ENCODE measurements around the gene SGMS1.
A peak's percentile ranks its signal among the peaks of the same experiment; 100 is the strongest.

Gene SGMS1

DNA sequence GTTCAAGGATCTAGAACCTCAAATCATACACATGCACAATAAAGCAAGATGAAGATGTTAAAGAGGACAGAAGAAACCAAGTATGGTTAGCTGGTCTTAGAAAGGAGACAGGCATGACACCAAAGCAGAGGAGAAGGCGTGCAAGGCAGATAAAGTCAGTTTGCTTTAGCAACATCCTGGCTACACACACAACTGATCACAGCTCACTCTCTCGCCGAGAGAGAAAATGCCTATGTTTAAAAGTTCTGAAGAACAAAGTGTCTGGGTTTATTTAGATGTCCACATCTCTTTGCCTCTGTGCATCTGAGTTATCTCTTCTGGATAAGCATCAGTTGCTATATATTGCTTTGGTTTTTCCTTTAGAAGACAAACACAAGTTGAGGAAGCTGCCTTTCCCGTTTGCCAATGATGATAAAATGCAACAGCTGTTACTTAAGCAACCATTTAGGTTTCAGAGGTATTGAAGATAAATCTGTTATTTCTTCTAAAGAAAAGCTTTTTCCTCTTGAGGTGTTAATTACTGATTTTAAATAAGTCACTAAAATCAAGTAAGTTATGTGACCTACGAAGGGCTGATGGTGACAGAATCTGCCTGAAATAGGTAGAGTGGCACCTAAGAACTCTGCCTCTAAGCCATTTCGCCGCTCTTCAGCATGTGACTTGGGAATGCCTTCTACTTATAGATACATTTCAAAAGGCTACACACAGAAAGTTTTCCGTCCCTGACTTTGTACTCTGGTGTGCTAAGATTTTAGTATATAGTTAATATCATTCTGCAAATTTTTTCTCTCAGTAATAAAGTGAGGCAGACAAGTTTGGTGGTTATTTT lies 226.2 kb downstream of the SGMS1 start:
- DNase-seq (ENCODE audit: low spot score): no peak

DNA sequence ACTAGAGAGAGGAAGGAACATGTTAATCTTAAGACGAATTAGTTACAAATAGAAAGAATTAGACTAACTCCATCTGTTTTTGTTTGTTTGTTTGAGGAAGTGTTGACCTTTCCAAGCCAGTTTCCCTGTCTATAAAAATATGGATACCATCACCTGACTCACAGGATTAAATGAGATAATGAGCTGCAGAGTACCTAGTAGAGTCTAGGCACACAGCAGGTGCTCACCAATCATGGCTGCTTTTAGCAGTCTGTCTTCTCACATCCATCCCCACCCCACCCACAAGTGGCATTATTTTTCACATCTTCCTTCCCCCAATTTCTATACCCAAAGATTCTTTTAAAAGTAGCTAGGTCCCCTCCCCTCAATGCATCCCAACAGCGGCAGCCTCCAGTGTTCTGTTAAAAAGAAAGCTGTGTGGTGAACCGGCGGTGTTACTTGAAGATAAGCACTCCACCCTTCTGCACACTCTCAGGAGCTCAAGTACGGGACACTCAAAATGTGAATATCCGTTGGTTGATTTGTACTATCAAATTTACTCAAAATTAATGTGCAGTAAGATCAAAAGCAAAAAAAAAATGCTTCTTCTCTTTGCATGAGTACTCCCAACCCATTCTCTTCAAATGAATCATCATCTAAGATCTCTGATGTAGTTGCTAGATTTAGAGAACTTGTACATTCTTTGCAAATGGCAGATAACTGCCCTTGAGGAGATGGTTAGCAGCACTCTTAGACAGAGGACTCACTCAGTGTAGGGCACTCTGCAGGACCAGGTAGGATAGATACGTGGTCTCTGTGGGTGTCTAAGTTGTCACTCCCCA lies 227.1 kb downstream of the SGMS1 start:
- no peak for DNase-seq (ENCODE audit: low spot score)

DNA sequence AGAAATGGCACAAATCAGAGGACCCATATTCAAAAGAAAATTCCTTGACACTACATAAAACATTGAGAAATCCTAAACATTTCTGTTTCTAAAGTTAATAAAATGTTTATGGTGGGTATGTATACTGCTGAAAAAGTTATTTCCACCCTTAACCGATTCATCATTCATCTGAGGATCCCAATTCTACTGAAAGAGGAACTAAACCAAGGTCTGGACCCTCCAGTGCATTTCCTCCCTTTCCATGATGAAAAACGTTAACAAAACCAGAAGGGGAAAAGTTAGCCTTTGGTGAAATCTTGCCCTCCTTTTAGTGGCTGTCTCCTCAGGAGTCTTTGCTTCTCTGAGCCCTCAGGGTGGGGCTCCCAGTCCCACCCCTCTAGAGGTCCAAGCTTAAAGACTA lies 227.9 kb downstream of the SGMS1 start:
- no peak for DNase-seq (ENCODE audit: low spot score)

DNA sequence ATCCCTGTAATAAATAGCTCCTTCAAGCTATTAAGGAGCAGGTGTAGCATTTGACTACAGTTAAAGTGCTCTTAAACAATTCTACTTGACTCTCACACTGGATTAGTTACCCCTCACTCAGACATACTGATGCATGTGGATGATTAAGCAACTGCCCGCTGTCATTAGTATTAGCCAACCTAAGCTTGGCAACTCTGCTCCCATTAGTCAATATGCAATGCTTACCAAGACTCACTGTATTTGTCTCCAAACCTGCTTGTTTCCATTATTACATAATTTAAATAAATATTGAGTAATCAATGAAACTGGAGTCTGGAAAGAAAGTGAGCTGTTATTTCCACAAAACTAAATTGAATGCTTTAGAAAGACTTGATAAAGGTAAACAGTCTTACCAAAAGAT lies 228.5 kb downstream of the SGMS1 start:
- no peak for DNase-seq (ENCODE audit: low spot score)

DNA sequence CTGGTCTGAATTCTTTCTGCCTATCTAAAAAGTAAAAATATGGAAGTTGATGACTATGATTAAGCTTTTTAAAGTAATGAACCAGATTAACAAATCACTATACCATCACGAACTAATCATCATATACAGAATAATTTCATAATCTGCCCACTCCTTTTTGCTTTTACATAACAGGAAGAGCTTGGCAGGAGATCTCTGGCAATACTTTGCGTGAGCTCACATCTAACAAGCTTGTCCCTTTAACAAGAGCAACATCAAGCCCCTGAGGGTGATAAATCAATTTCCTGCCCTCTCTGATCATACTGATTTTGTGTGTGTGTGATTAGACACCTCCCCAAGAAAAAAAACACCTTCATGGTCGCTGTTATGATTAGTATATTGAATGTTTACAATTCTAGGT lies 228.9 kb downstream of the SGMS1 start:
- DNase-seq (ENCODE audit: low spot score): no peak

DNA sequence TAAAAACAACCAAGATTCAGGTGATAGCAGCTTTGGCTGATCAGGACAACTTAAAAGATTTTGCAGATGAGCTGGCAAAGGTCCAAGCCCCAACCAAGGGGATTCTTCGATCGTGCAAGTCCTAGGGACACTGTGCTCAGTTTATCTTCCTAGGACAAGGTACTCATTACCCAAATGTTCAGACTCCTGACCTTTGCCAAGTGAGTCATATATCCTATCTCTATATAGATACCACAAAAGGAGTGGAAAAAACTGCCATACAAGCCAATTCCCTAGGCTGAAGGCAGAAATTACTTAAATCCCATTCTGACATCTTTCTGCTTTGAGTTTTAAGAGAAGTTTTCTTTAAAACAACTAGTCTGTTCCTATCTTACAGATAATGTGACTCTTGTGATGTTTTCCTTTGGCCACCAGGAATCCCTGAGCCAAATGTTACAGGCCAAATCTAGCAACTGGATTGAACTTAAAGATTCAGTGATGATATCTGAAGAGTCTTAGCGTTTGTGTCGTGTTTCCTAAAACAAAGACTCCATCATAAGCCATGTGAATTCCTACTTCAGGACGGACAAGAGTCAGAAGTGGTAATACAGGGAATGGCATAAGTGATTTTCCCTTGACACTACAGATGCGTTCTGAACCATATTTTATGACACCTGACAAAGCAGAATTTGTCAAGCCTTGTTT lies 229.8 kb downstream of the SGMS1 start:
- DNase-seq (ENCODE audit: low spot score): no peak

DNA sequence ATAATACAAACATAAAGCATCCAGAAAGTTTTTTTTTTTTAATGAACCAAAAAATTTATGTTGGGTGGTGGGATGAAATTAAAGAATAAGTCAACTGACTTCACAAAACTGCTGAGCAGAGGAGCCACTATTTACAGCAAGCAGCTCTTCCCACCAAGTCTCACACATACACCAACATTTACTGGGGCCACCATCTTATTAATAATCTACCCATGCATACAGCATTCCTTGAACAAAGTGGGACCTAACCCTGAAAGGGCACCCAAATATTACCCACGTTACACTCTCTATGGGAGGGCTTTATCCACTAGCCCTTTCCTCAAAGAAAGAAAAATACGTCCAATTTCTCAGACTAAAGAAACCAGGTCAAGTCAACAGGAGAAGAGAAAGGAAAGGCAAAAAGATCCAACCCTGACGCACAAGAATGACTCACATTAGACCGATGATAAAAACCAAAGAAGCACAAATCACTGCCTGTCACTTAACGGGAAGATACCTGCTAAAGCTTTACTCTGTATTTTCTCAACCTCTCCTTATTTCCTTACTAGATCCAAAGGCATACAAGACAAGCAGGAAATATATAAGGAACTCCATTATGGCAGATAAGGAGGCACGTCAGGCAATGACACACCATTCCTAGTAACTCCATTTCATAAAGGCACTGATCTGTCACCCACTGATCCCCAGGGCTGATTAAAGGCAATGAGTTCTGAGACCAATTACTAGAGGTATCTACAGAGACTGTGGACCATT lies 230.6 kb downstream of the SGMS1 start:
- DNase-seq (ENCODE audit: low spot score): no peak

DNA sequence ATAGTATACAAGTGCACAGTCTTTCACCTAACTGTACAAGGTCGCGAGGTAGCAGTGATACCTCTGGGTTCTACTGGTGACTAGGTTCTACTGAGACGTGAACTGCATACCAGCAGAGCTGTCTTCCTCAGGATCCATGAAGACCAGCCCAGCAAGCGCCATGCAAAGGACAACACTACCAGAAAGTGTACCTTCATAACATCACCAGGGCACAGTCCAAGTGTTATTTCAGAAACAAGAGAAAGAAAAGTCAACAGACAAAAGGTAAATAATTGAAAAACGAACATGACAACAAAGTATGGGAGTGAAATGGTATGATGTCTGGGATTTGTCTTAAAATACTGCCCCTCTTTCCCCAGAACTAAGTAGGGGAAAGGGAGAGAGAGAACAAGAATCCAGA lies 231.3 kb downstream of the SGMS1 start:
- DNase-seq (ENCODE audit: low spot score): no peak

DNA sequence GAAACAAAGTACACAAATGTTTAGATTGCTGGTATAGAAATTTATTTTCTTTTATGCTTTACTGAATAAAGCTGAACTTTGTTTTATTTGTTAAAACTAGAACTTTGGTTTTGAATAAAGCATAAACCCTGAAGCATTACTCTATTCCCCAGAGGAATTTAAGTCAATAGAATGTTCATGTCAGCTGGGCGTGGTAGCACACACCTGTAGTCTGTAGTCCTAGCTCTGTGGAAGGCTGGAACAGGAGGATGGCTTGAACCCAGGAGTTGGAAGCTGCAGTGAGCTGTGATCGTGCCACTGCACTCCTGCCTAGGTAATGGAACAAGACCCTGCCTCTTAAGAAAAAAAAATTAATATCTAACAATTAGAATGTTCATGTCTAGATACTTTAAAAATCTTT lies 233.5 kb downstream of the SGMS1 start:
- no peak for DNase-seq (ENCODE audit: low spot score)

DNA sequence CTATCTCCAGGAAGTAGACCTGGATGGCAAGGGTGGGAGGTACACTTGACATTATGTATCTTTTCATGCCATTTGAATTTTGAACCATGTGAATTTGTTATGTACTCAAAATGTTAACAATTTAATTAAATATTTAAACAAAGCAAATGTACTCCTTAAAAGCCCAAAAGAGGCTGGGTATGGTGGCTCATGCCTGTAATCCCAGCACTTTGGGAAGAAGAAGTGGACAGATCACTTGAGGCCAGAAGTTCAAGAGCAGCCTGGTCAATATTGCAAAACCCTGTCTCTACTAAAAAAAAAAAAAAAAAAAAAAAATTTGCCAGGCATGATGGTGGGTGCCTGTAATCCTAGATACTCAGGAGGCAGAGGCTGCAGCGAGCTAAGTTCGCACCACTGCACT lies 235.6 kb downstream of the SGMS1 start:
- DNase-seq (ENCODE audit: low spot score): no peak

DNA sequence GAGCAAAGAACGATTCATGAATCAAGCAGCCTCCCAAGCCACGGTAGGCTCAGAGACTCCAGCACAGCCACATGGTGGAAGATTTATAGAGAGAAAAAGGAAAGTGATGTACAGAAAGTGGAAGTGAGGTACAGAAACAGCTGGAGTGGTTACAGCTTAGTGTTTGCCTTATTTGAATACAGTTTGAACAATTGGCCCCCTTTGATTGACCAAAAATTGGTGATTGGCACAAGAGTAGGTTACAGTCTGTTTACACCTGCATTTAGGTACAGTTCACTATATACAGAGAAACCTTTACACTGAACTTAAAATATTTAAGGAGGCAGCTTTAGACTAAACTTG lies 236.1 kb downstream of the SGMS1 start:
- no peak for DNase-seq (ENCODE audit: low spot score)

DNA sequence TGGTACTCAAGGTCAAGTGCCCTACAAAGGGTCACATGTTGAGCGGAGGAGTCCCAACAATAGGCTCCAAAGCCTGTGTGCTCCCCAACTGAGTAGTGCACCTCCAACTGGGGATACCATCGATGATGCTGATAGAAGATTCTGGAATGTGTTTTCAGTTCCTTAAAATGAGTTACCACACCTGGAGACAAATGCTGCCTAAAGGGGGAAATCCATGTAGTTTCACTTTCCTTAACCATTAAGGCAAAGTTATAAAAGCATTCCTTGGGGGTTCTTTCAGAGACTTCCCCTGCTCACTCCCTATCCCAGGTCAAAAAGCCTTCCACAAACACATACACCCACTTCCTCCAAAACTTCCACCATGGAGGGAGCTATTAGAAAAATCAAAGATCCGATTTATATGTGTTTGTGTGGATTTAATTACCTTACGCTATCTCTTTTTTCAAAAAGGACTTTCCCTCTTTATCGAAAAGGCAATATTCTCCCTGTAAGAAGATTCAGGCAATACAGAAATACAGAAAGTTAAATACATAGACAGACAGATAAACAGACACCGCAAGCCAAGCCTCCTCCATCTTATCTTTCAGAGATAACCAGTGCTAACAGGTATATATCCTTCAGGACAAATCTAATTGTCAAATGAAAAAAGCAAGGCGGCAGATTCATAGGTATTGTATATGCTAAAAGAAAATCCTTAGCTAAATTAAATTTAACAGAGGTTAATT lies 236.6 kb downstream of the SGMS1 start:
- no peak for DNase-seq (ENCODE audit: low spot score)

DNA sequence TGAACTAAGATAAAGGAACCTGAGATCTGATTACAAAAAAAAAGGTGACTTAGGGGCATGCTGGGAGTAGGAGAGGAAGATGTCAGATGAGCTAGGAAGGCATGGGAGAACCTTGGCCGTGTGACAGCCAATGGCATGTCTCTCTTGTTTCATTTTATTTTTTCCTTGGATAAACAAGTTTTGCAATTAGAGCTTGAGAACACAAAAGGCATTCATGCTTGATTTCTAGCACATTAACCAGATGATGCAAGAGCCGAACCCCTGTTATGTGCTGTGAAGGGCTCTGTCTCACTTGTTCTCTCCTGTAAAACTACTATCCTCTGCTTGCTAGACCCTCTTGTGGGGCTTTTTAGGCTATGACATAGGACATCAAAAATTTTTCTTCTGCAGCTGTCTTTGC lies 238.1 kb downstream of the SGMS1 start:
- DNase-seq (ENCODE audit: low spot score): no peak

DNA sequence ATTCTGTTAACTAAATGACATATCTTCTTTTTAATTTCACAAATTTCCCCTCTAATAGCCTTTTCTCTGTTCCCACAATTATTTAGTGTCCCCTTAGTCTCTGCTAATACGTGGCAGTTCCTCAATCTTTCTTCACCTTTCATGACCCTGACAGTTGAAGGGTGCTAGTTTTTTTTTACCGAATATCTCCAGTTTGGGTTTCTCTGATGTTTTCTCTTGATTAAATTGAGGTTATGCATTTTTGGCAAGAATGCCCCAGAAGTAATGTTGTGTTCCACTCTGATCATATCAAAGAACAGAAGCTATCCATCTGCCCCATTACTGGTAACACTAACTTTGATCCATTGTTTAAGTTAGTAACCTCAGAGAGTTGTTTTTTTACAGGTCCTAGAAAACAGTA lies 238.9 kb downstream of the SGMS1 start:
- DNase-seq (ENCODE audit: low spot score): no peak

DNA sequence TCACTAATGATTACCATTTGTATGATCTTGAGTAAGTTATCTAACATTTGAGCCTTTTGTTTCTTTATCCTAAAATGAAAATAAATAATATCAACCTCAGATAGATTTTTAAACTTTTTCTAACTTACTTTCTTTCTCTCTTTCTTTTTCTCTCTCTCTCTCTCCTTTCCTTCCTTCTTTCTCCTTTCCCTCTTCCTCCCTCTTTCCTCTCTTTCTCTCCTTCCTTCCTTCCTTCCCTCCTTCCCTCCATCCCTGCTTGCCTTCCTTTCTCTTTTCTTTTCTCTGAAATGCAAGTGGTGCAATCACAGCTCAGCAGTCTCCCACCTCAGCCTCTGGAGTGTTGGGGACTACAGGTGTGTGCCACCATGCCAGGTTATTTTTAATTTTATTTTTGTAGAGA lies 239.5 kb downstream of the SGMS1 start:
- DNase-seq (ENCODE audit: low spot score): no peak

DNA sequence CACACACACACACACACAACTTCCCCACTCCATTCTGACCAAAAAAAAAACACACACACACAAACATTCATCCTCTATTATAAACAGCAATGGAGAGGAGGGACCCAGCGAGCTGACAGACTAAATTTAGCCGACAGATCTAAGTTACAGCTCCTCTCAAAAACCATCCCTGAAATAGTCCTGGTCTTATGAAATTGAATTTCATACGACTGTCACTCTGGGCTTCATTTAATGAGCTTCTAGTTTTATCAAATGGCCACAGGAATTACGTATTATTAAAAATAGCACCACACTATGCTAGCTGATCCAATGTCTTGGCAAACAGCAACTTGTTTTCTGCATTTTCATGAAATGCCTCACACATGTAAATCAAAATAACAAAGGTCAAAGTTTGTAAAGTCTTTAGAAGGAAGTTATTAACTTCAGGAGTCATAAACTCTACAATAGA lies 241.2 kb downstream of the SGMS1 start:
- DNase-seq (ENCODE audit: low spot score): no peak

DNA sequence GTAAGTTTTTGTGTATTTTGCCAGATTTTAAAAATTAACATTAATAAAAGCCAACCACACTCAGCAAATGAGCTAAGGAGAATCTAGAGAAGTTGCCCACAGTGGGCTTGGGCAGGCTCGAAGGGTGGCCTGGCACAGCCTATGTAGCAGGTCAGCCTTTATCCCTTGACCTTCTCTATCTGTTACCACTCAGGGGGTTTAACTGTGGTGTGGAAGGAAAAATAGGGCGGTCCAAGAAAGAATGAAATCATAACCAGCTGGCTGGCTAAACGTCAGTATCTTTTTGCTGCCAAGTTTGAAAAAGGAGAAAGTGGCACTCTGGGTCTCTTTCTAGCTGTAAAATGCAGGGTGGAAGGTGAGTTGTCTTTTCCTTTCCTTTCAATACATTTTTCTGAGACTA lies 242.1 kb downstream of the SGMS1 start:
- DNase-seq (ENCODE audit: low spot score): no peak

DNA sequence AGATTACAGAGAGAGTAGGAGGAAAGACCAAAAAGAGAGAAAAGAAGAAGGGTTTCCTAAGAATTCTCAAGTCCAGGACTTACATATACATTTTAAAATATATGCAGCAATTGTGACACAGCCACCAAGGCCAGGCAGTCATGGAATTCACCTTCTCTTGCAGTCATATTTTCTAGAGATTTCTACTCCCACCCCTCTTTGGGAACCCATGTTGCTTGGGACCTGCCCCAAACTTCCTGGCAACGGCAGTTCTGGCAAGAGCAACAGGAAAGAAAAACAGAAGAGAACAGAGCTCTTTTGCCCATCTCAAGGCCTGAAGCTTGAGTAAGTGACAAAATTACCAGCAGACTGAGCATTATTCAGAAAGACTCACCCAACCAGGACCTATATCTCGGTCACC lies 244.1 kb downstream of the SGMS1 start:
- DNase-seq (ENCODE audit: low spot score): no peak

DNA sequence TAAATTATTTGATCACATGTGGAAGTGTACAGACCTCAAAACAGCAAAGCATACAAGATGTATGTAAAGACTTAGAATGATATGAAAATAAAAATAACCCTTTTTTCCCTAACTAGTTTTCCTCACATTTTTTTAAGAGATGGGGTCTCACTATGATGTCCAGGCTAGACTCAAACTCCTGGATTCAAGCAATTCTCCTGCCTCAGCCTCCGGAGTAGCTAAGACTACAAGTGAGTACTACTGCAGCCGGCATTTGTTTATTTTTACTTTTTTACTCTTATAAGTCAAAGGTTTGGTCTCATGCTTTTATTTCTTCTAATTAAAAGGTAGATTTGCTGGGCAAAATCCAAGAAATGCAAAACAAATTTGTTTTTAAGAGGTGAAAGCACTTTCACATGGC lies 248.0 kb downstream of the SGMS1 start:
- DNase-seq (ENCODE audit: low spot score): no peak

DNA sequence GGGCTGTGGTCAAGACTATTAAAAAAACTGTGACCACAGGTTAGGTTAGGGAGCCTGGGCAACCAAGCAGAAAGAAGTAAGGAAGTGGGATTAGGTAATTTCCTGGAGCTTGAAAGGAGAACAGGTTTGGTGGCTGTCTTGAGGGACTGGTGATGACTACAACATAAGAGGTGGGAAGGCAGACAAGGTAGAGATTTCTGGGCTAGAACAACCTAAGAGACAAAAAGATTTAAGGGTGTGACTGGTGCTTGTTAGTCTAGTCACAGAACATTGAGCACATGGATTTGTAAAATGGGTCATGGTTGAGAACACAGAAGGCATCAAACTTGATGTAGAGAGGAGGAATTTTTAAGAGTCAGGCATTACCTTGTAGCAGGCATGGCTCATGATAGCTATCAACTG lies 248.7 kb downstream of the SGMS1 start:
- DNase-seq (ENCODE audit: low spot score): peak; percentile 26

DNA sequence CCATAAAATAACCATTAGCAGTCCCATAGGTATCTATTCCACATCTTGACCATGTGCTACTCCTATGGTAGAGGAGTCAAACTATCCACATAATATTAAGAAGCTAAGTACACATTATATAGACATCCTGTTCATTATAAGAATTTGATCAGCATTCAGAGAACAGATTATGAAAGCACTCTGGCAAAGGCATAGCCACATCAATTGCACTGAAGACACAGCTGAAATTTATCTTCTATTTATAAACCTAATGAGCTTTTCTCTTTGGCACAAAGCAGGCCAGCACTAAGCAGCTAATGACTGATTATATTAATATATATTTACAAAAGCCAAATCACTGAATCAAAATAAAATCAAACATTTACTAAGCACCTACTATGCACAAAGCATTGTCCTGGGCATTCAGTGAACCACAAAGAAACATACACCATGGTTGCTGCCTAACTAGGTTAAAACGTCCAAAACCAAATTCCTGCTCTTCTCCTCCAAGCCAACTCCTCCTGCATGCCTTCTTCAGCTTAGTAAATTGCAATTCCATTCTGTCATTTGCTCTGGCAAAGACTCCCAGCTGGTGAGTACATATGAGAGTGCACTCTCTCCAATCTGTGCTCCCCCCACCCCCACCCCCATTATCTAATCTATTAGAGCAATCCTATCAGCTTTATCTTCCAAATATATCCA lies 249.8 kb downstream of the SGMS1 start:
- DNase-seq (ENCODE audit: low spot score): no peak

All from iPS-NIHi11 (cell line).